ENCODE measurements around the gene MVB12B.

The MVB12B gene

GRCh38 chr9:126527109-126527825, 200.6 kb downstream of the MVB12B start:
- no peak for TF ChIP-seq CTCF (IDR thresholded peaks at IDR 0.05; ENCODE audit: control insufficient read depth, insufficient read depth, low read depth, low read length, missing control alignments)
- no peak for DNase-seq (ENCODE audit: low read depth)
- no peak overlapping the region for H3K4me3 ChIP-seq (ENCODE audit: control insufficient read depth, low read depth, low read length)

DNA sequence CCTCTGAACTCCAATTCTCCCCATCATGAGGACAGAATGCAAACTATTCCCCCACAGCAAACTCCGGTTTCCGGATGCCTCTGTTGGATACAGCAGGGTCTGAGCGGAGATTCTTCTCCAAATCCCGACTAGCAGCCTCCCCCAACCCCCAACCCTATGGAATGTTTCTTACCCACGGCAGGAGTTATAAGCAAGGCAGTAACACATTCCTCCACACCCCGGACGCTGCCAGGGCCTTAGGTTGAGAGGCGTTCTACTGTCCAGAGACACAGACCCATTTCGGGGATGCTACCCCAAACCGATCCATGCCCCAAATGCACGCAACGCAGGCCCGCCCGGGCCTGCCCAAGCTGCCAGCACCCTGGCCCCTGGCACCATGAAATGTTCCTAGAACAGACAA, 201.5 kb downstream of the MVB12B start:
- H3K4me3 ChIP-seq (ENCODE audit: control insufficient read depth, low read depth, low read length), result no peak overlapping the region
- no peak for DNase-seq (ENCODE audit: low read depth)
- TF ChIP-seq CTCF (IDR thresholded peaks at IDR 0.05; ENCODE audit: control insufficient read depth, insufficient read depth, low read depth, low read length, missing control alignments), result no peak

DNA sequence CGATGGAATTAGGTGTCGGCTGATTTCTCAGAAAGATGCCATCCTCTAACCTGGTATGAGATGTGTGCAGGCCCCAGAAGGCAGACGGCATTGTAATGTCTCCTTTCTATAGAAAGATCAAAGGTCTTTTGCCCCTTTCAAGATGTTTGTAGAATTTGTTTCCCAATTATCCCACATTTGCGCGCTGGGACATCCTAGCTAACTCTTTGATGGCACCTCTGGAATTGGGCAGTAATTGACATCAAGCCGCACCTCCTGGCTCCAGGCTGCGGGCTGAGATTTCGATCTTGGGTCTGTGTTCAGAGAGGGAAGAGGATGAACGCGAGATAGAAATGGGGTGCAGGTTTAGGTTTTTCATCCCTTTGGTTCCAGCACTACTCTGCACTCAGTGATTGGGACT, 202.3 kb downstream of the MVB12B start:
- no peak overlapping the region for H3K4me3 ChIP-seq (ENCODE audit: control insufficient read depth, low read depth, low read length)
- TF ChIP-seq CTCF (IDR thresholded peaks at IDR 0.05; ENCODE audit: control insufficient read depth, insufficient read depth, low read depth, low read length, missing control alignments), result no peak
- no peak for DNase-seq (ENCODE audit: low read depth)

DNA sequence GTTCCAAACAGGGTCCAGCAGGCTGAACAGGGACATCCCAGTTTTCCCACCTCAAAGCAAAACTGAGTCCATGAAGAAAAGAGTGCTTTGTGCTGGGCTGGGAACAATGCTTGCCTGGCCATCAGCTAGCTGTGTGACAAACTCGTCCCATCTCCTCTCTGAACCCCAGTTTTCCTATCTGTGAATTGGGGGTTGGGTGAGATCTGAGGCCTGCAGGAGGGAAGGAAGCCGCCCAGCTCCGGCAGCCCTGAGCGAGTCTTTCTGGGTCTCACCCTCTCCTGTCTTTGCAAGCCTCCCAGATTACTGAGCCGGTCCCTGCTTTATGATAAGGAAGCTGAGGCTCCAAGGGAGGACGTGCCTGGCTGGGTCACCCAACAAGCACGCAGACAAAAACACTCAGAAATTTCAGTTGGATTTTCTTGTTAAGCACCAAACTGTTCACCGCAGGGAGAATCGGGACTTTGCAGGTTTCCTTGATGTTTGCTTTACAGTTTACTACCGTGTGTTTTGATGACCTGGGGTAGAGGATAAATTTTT, 204.5 kb downstream of the MVB12B start:
- no peak for TF ChIP-seq CTCF (IDR thresholded peaks at IDR 0.05; ENCODE audit: control insufficient read depth, insufficient read depth, low read depth, low read length, missing control alignments)
- no peak overlapping the region for H3K4me3 ChIP-seq (ENCODE audit: control insufficient read depth, low read depth, low read length)
- no peak for DNase-seq (ENCODE audit: low read depth)

- no peak overlapping the region for H3K4me3 ChIP-seq (ENCODE audit: control insufficient read depth, low read depth, low read length)
- DNase-seq (ENCODE audit: low read depth), result no peak
- TF ChIP-seq CTCF (IDR thresholded peaks at IDR 0.05; ENCODE audit: control insufficient read depth, insufficient read depth, low read depth, low read length, missing control alignments), result no peak
These were observed 205.0 kb downstream of the MVB12B start for GRCh38 chr9:126531591-126531990.

GRCh38 chr9:126532019-126532462, 205.4 kb downstream of the MVB12B start:
- DNase-seq (ENCODE audit: low read depth), result no peak
- no peak overlapping the region for H3K4me3 ChIP-seq (ENCODE audit: control insufficient read depth, low read depth, low read length)
- TF ChIP-seq CTCF (IDR thresholded peaks at IDR 0.05; ENCODE audit: control insufficient read depth, insufficient read depth, low read depth, low read length, missing control alignments), result no peak

All from AG09309 (cell line).